H1 (cell line): ENCODE results near the gene GRM8. TPM values are rescaled to one million over a fixed set of nuclear protein-coding genes. Genes with fewer than 3 reads are reported as not detected.

ENCODE experiments used
- CTCF ChIA-PET: fragments of 300-600 bp; sonication (Branson Sonifier 250); formaldehyde crosslinking; loops from one replicate; lab custom pipeline; 2021; ENCODE audit not compliant: partially characterized antibody; lab: Charles Lee
- POLR2A ChIA-PET: fragments of 300-600 bp; sonication (Branson Sonifier 250); formaldehyde crosslinking; loops from one replicate; lab custom pipeline; 2021; ENCODE audit warnings: inconsistent platforms; ENCODE audit not compliant: partially characterized antibody; lab: Charles Lee
- DNase-seq, 2 experiments: peaks; one replicate each; pipeline versions ENCODE4 v3.0.0 to v3.0.0-alpha.2; 2010 to 2022; ENCODE audit warnings: low spot score in 2 of 2, low read depth in 1 of 2, mixed read lengths in 1 of 2
- FAIRE-seq: peaks from 2 replicates; lab custom pipeline; 2011; peaks lifted over from hg19 to GRCh38; lab: Jason Lieb, UNC
- H2AFZ ChIP-seq: 2 replicates; pipeline ENCODE4 v1.8.1; 2012; ENCODE audit warnings: low read length, inconsistent platforms
- H2AK5ac ChIP-seq: 2 replicates; pipeline ENCODE4 v1.6.1; 2013; ENCODE audit warnings: low read depth, low read length
- H2BK120ac ChIP-seq: replicated peaks from 2 replicates; pipeline ENCODE3; 2013; ENCODE audit warnings: low read depth, low read length, inconsistent platforms
- H2BK12ac ChIP-seq: 2 replicates; pipeline ENCODE4 v1.6.1; 2013; ENCODE audit warnings: low read depth, low read length
- H2BK15ac ChIP-seq: 2 replicates; pipeline ENCODE4 v1.6.1; 2013; ENCODE audit warnings: low read length
- H2BK20ac ChIP-seq: 2 replicates; pipeline ENCODE4 v1.6.1; 2013; ENCODE audit warnings: low read length
- H2BK5ac ChIP-seq: 2 replicates; pipeline ENCODE4 v1.6.1; 2013; ENCODE audit warnings: low read depth, low read length
- H3K14ac ChIP-seq: 2 replicates; pipeline ENCODE4 v1.6.1; 2013; ENCODE audit warnings: inconsistent platforms; ENCODE audit not compliant: insufficient read length
- H3K18ac ChIP-seq: 2 replicates; pipeline ENCODE4 v1.6.1; 2013; ENCODE audit warnings: low read length; ENCODE audit errors: extremely low read depth
- H3K23ac ChIP-seq: 2 replicates; pipeline ENCODE4 v1.6.1; 2013; ENCODE audit warnings: inconsistent platforms; ENCODE audit not compliant: insufficient read length
- H3K23me2 ChIP-seq: 2 replicates; pipeline ENCODE4 v1.6.1; 2013; ENCODE audit warnings: low read depth, low read length
- H3K27ac ChIP-seq: 2 replicates; pipeline ENCODE4 v1.6.1; 2011; ENCODE audit warnings: low read depth, low read length, inconsistent platforms
- H3K27me3 ChIP-seq, 4 experiments: replicated peaks in 1 of 4; 1 replicate in 1 of 4; 2 replicates in 3 of 4; pipeline versions ENCODE4 v1.6.1 to v1.8.1; 2011 to 2013; ENCODE audit warnings: low read length in 3 of 4, mild to moderate bottlenecking in 3 of 4, inconsistent platforms in 2 of 4, mixed read lengths in 2 of 4, moderate library complexity in 1 of 4; ENCODE audit not compliant: control insufficient read depth in 3 of 4, insufficient read depth in 3 of 4; ENCODE audit errors: extremely low read depth in 1 of 4
- H3K36me3 ChIP-seq, 4 experiments: 2 replicates each; pipeline versions ENCODE4 v1.6.1 to v1.8.1; 2011 to 2013; ENCODE audit warnings: mild to moderate bottlenecking in 4 of 4, low read length in 3 of 4, moderate library complexity in 2 of 4, control low read depth in 1 of 4, inconsistent platforms in 1 of 4; ENCODE audit not compliant: insufficient read depth in 4 of 4, control insufficient read depth in 2 of 4
- H3K4ac ChIP-seq: replicated peaks from 2 replicates; pipeline ENCODE3; 2013; ENCODE audit warnings: low read length, low read depth, mixed read lengths, inconsistent platforms; ENCODE audit not compliant: insufficient read length
- H3K4me1 ChIP-seq, 4 experiments: replicated peaks in 1 of 4; 1 replicate in 1 of 4; 2 replicates in 3 of 4; pipeline versions ENCODE4 v1.6.1 to v1.8.1; 2011 to 2013; ENCODE audit warnings: low read length in 3 of 4, inconsistent platforms in 2 of 4, mixed read lengths in 1 of 4; ENCODE audit not compliant: insufficient read depth in 4 of 4, control insufficient read depth in 3 of 4
- H3K4me2 ChIP-seq, 2 experiments: 2 replicates each; pipeline versions ENCODE4 v1.6.1 to v1.8.1; 2011 to 2013; ENCODE audit warnings: low read depth in 2 of 2, low read length in 2 of 2, control low read depth in 1 of 2, inconsistent platforms in 1 of 2, mild to moderate bottlenecking in 1 of 2; ENCODE audit not compliant: insufficient read depth in 1 of 2
- H3K4me3 ChIP-seq, 4 experiments: fragments of 200-600, 300-600 bp in 1 of 4; sonication (generic), shearing (Covaris generic), sonication (Bioruptor Twin) in 1 of 4; 2 replicates each; pipeline versions ENCODE4 v1.5.1 to v1.8.1; 2011 to 2016; ENCODE audit warnings: low read length in 4 of 4, low read depth in 3 of 4, control low read depth in 2 of 4, inconsistent platforms in 2 of 4, mild to moderate bottlenecking in 2 of 4, mixed read lengths in 1 of 4, moderate library complexity in 1 of 4; ENCODE audit not compliant: insufficient read depth in 2 of 4; ENCODE audit errors: extremely low read depth in 1 of 4
- H3K56ac ChIP-seq: replicated peaks from 2 replicates; pipeline ENCODE3; 2013; ENCODE audit warnings: low read depth, mild to moderate bottlenecking, mixed read lengths, low read length, inconsistent platforms; ENCODE audit not compliant: insufficient read length
- H3K79me1 ChIP-seq: 2 replicates; pipeline ENCODE4 v1.6.1; 2013; ENCODE audit warnings: low read depth, low read length, control low read depth
- H3K79me2 ChIP-seq, 2 experiments: 2 replicates each; pipeline versions ENCODE4 v1.6.1 to v1.8.1; 2012 to 2013; ENCODE audit warnings: low read length in 2 of 2, mild to moderate bottlenecking in 2 of 2, inconsistent platforms in 1 of 2; ENCODE audit not compliant: insufficient read depth in 2 of 2, control insufficient read depth in 1 of 2
- H3K9ac ChIP-seq, 4 experiments: replicated peaks in 1 of 4; 1 replicate in 1 of 4; 2 replicates in 3 of 4; pipeline versions ENCODE4 v1.6.1 to v1.8.1; 2011 to 2013; ENCODE audit warnings: low read depth in 3 of 4, low read length in 3 of 4, control low read depth in 2 of 4, mild to moderate bottlenecking in 2 of 4, moderate library complexity in 2 of 4, inconsistent platforms in 1 of 4; ENCODE audit errors: extremely low read depth in 1 of 4
- H3K9me3 ChIP-seq, 2 experiments: 2 replicates each; pipeline versions ENCODE4 v1.6.1 to v1.8.1; 2012 to 2013; ENCODE audit warnings: mild to moderate bottlenecking in 2 of 2, moderate library complexity in 2 of 2, control low read depth in 1 of 2, inconsistent platforms in 1 of 2, low read depth in 1 of 2, low read length in 1 of 2, mixed read lengths in 1 of 2; ENCODE audit not compliant: insufficient read depth in 2 of 2
- H4K20me1 ChIP-seq, 2 experiments: replicated peaks in 1 of 2; 2 replicates each; pipeline versions ENCODE3 to v1.8.1; 2011 to 2013; ENCODE audit warnings: inconsistent platforms in 2 of 2, low read length in 2 of 2, mild to moderate bottlenecking in 1 of 2; ENCODE audit not compliant: insufficient read depth in 2 of 2, control insufficient read depth in 1 of 2
- H4K5ac ChIP-seq: 2 replicates; pipeline ENCODE4 v1.6.1; 2013; ENCODE audit warnings: low read length, low read depth, mixed read lengths, inconsistent platforms; ENCODE audit not compliant: insufficient read length
- H4K8ac ChIP-seq: 2 replicates; pipeline ENCODE4 v1.8.0; 2013; ENCODE audit warnings: mild to moderate bottlenecking, moderate library complexity, low read length, inconsistent platforms; ENCODE audit not compliant: insufficient read depth; ENCODE audit errors: extremely low read depth
- H4K91ac ChIP-seq: replicated peaks from 2 replicates; pipeline ENCODE3; 2013; ENCODE audit warnings: low read length, mixed read lengths, inconsistent platforms; ENCODE audit not compliant: insufficient read length
- CBX5 ChIP-seq: fragments of 300-800, 300-1000 bp; sonication (generic); IDR thresholded peaks from 2 replicates; pipeline ENCODE4 v1.7.1; 2016; ENCODE audit warnings: antibody characterized with exemption, low read length, low read depth
- CEBPB ChIP-seq: IDR thresholded peaks from 2 replicates; pipeline ENCODE4 v1.6.1; 2012; ENCODE audit warnings: low read depth, low read length
- CHD1 ChIP-seq: IDR thresholded peaks from 2 replicates; pipeline ENCODE4 v1.6.1; 2012; ENCODE audit warnings: low read depth, low read length, improper control_type of control experiment
- POLR2AphosphoS5 ChIP-seq: IDR thresholded peaks from 2 replicates; pipeline ENCODE4 v1.6.1; 2011; ENCODE audit warnings: low read depth, low read length
- RFX5 ChIP-seq: IDR thresholded peaks from 2 replicates; pipeline ENCODE4 v1.6.1; 2011; ENCODE audit warnings: low read depth, low read length, improper control_type of control experiment, borderline replicate concordance
- SAP30 ChIP-seq: fragments of 300-600 bp; sonication (generic); IDR thresholded peaks from 2 replicates; pipeline ENCODE4 v1.7.1; 2012; ENCODE audit warnings: low read length, moderate library complexity, mild to moderate bottlenecking, inconsistent platforms; ENCODE audit not compliant: insufficient read depth, insufficient replicate concordance
- SIX5 ChIP-seq: IDR thresholded peaks from 2 replicates; pipeline ENCODE4 v1.6.1; 2011; ENCODE audit warnings: mild to moderate bottlenecking, low read depth, low read length
- SP4 ChIP-seq: IDR thresholded peaks from 2 replicates; pipeline ENCODE4 v1.6.1; 2012; ENCODE audit warnings: low read length, inconsistent platforms
- SRF ChIP-seq: IDR thresholded peaks from 2 replicates; pipeline ENCODE4 v1.6.1; 2011; ENCODE audit warnings: mild to moderate bottlenecking, low read depth, low read length, moderate library complexity
- TEAD4 ChIP-seq: IDR thresholded peaks from 2 replicates; pipeline ENCODE4 v1.6.1; 2012; ENCODE audit warnings: low read depth, low read length, inconsistent platforms, mixed read lengths
- WGBS, 2 experiments: shearing (Covaris generic) in 1 of 2; methylation state at CpG; one replicate each; pipeline versions ENCODE4 v1.1.6 to v1.1.7; 2013 to 2015; ENCODE audit warnings: low lambda C conversion rate in 2 of 2, mixed read lengths in 2 of 2, inconsistent platforms in 1 of 2, low coverage in 1 of 2, missing lambda C conversion rate in 1 of 2; ENCODE audit not compliant: insufficient replicate concordance in 2 of 2, insufficient coverage in 1 of 2, insufficient read length in 1 of 2; ENCODE audit errors: extremely low coverage in 1 of 2, missing lambda C conversion rate in 1 of 2; 5-methylcytosine and 5-hydroxymethylcytosine counted together
- polyA plus RNA-seq, 7 experiments: library from polyadenylated mRNA; depleted of rRNA in 3 of 7; stranded (reverse) in 5 of 7; unstranded in 2 of 7; fragments of >200 nt in 5 of 7; fragments of 200-250 nt in 2 of 7; gene quantifications; 1 replicate in 5 of 7; 2 replicates in 1 of 7; 4 replicates in 1 of 7; pipeline versions ENCODE4 v1.2.1 to v1.2.3, GENCODE V29; 2011 to 2013; ENCODE audit warnings: missing spikeins in 2 of 7, mixed read lengths in 2 of 7
- total RNA-seq: library from RNA; stranded (reverse); fragmentation: NEBNext Ultra II Directional; extraction: Animal tissue kit (Norgen Biotek cat#: 25700); gene quantifications from 2 replicates; pipeline ENCODE4 v1.2.1, GENCODE V29; 2021
- TF ChIP-seq, protein P1 (sequence below): IDR thresholded peaks from 2 replicates; pipeline ENCODE4 v1.6.1; 2011; ENCODE audit warnings: low read length, improper control_type of control experiment
- TF ChIP-seq, protein P2 (sequence below), 3 experiments: IDR thresholded peaks; 1 replicate in 2 of 3; 2 replicates in 1 of 3; pipeline versions ENCODE4 v1.5.1 to v1.6.1; 2011; ENCODE audit warnings: low read length in 3 of 3, mild to moderate bottlenecking in 3 of 3, inconsistent platforms in 2 of 3, low read depth in 1 of 3, moderate library complexity in 1 of 3; ENCODE audit not compliant: insufficient read depth in 1 of 3; ENCODE audit errors: control extremely low read depth in 1 of 3

GRM8 gene
- total and polyA plus RNA-seq, 2 of the 8 experiments (the other 6 are each of a cell fraction or from before 2014, with no cell fraction given): 2.6 to 2.8 TPM

DNA sequence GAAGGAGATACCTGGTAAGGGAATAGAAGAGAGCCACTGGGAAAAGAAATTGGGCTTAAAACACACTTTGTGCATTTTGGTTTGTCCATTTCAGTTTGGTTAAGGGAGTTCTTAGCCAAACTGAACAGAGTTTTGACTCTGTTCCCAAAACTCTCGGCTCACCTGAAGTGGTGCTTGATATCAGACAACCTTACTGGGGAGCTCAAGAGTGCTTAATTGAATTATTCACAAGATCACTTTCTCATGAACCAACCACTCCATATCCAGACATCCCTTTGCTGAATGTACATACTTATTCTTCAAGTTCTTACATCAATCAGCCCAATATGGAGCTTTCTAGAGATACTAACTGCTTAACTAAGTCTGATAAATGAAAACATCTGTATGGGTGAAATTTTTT is 413.1 kb downstream of the GRM8 start:
- Histone ChIP-seq H3K79me2 (no peaks in the 10 kb centered on the region), H3K23ac (no peak overlapping the region), H3K4me3 (no peak overlapping the region), H3K27ac (no peak overlapping the region), H3K23me2 (no peaks in the 10 kb centered on the region), H2BK20ac (no peak overlapping the region), H4K91ac (no peak overlapping the region), H3K4me2 (no peak overlapping the region), H2AK5ac (no peak overlapping the region), H3K9ac (no peak overlapping the region), H3K4me1 (no peaks in the 10 kb centered on the region), H2BK15ac (no peak overlapping the region), H3K18ac (no peak overlapping the region), H3K27me3 (no peaks in the 10 kb centered on the region), H4K20me1 (no peaks in the 10 kb centered on the region), H3K36me3 (no peaks in the 10 kb centered on the region), H2AFZ (no peak overlapping the region), H3K14ac (no peak overlapping the region), H3K4ac (no peak overlapping the region), H4K5ac (no peak overlapping the region), H3K56ac (no peak overlapping the region), H3K79me1 (no peaks in the 10 kb centered on the region), H2BK12ac (no peak overlapping the region), H2BK5ac (no peak overlapping the region), H3K9me3 (no peaks in the 10 kb centered on the region), H2BK120ac (no peak overlapping the region), H4K8ac (no peak overlapping the region)
- no peak for DNase-seq
- ChIA-PET POLR2A (no interaction called here), CTCF (interaction anchor here (2.8 kb wide), 1 partner anchor 36 kb away, joined by 8 read pairs; no protein-coding TSS in a partner anchor)
- WGBS, 2 experiments: 94% methylated on average over 1 of the region's 1 CpG; no CpG with 5 or more reads in 1 of the 2 experiments
- no peak for FAIRE-seq
- TF ChIP-seq, protein P1, sequence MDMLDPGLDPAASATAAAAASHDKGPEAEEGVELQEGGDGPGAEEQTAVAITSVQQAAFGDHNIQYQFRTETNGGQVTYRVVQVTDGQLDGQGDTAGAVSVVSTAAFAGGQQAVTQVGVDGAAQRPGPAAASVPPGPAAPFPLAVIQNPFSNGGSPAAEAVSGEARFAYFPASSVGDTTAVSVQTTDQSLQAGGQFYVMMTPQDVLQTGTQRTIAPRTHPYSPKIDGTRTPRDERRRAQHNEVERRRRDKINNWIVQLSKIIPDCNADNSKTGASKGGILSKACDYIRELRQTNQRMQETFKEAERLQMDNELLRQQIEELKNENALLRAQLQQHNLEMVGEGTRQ: no peak
- TF ChIP-seq, protein P2, sequence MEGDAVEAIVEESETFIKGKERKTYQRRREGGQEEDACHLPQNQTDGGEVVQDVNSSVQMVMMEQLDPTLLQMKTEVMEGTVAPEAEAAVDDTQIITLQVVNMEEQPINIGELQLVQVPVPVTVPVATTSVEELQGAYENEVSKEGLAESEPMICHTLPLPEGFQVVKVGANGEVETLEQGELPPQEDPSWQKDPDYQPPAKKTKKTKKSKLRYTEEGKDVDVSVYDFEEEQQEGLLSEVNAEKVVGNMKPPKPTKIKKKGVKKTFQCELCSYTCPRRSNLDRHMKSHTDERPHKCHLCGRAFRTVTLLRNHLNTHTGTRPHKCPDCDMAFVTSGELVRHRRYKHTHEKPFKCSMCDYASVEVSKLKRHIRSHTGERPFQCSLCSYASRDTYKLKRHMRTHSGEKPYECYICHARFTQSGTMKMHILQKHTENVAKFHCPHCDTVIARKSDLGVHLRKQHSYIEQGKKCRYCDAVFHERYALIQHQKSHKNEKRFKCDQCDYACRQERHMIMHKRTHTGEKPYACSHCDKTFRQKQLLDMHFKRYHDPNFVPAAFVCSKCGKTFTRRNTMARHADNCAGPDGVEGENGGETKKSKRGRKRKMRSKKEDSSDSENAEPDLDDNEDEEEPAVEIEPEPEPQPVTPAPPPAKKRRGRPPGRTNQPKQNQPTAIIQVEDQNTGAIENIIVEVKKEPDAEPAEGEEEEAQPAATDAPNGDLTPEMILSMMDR (IDR thresholded peaks at IDR 0.05; ENCODE audit: control extremely low read depth in 1 of 3, insufficient read depth in 1 of 3, low read depth in 1 of 3, low read length in 3 of 3): no peak
- TF ChIP-seq RFX5 (no peak), CHD1 (no peak), SIX5 (no peak), POLR2AphosphoS5 (no peak), TEAD4 (no peak), SAP30 (no peak), CEBPB (no peak), SP4 (no peak), CBX5 (no peak), SRF (no peak)
